SKM-1 treated with dmso at 0.1 percent for 144 hours (cell line): ENCODE data around the gene ACBD6.

Source experiments
- DNase-seq: peaks from one replicate; lab custom pipeline; 2025; ENCODE audit not compliant: unreplicated experiment; lab: John Stamatoyannopoulos, UW

The ACBD6 gene

GRCh38 chr1:180248731-180249681 is 253.4 kb downstream of the ACBD6 start:
- no peak for DNase-seq

GRCh38 chr1:180248176-180248575 is 254.2 kb downstream of the ACBD6 start:
- DNase-seq = no peak

- no peak for DNase-seq
These were observed 254.8 kb downstream of the ACBD6 start for GRCh38 chr1:180247580-180247979.

DNA sequence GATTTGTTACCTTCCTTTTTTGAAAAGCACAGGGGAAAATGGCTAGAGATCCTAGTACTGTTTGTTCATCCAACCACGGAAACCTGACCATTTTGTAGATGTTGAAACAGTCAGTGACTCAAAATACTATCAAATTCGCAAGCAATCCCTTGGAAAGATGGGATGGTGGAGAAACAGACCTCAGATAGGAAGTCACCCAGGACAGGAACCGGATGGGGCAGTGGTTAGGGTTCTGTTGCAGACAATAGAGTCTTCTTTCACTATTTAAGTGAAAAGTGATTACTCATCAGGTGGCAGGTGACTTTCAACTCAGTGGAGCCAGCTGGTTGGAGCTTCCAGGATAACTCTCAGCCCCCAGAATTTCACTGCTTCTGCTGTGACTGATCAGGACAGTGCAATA is 255.3 kb downstream of the ACBD6 start:
- DNase-seq = no peak

GRCh38 chr1:180246579-180246978 is 255.8 kb downstream of the ACBD6 start:
- no peak for DNase-seq

DNA sequence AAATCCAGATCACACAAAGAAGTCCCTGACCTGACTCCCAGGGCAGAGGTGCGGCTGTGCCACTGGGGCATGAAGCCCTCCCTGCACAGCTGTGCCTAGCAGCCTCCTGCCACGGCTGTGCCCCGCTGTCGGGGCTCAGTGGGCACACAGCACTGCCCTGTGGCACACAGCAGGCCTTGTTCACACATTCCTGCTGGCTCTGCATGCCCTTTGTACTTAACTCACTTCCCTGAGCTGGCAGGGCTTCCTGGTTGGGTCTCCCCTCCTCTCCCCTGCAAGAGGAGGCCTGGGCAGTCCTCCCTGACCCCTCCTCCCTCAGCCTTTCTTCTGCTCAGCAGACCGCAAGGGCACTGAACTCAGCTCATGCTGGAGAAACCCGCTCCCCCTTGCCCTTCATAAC is 257.5 kb downstream of the ACBD6 start:
- no peak for DNase-seq

GRCh38 chr1:180243517-180244221 is 258.7 kb downstream of the ACBD6 start:
- DNase-seq = no peak

DNA sequence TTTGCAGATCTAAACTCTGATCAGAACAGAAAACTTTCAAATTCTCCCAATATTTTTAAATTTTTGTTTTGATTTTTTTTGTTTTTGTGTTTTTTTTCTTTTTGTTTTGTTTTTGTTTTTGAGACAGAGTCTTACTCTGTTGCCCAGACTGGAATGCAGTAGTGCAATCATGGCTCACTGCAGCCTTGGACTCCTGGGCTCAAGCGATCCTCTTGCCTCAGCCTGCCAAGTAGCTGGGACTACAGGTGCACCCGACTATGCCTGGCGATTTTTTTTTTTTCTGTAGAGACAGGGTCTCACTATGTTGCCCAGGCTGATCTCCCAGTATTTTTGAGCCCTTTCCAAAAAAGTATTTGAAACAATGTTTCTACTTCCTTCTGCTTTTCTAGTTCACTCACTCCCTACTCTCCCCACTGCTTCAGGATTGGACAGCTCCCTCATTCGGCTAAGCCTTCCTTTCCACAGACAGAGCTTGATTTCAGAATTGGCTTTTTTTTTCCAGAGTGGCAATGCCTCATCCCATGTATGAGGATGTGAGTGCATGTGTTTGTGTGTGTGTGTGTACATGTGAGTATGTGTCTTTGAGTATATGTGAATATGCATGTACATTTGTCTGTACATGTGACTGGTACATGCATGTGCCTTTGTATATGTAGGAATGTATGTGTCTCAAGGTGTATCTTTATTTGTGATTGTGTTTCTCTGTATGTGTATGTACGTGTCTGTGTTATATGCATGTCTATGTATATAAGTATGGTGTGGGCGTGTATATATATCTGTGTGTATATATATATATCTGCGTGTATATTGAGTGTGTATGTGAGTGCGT is 260.4 kb downstream of the ACBD6 start:
- no peak for DNase-seq

DNA sequence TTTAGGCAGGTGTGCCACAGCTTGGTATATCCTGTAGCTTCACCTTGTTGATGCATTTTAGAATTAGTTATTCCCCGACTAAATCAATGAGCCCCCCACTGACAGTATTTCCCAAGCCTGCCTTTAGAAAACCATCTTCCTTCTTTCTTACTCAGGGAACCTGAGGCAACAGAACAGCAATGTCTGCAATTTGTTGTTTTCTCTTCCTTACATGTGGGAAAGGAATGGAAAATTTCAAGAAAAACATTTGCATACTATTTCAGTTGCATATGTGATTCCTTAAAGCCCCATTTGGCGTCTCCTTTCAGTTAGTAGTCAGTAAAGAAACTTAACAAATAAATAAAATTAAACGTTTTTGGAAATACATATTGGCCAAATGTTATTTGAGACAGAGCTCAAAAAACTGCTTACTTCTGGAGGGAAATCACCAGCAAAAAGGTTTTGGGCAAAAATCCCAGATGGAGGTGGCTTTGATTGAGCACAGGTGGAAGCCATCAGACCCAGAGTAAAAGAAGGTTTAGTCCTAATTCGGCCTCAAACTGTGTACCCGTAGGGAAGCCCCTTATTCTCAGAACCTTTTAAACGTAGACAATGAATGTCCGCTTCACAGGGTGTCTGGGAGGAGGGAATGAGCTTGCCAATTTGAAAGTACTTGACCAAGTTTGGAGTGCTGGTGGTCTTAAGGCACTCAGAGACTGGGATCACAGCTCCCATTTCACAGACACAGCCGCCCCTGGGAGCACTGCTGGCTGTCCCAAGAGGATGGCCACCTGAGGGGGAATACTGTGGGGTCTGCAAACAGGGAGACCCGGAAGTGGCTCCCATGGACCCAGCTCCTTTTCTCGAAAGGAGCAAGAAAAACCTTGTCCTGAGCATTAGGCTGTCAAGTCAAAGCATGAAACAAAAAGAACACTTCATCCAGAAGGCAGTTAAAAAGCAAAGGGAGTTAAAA is 263.0 kb downstream of the ACBD6 start:
- DNase-seq = no peak

GRCh38 chr1:180238675-180239074 is 263.7 kb downstream of the ACBD6 start:
- DNase-seq = no peak
